Measurements from ENCODE around the gene BCKDHB.

Gene BCKDHB

DNA sequence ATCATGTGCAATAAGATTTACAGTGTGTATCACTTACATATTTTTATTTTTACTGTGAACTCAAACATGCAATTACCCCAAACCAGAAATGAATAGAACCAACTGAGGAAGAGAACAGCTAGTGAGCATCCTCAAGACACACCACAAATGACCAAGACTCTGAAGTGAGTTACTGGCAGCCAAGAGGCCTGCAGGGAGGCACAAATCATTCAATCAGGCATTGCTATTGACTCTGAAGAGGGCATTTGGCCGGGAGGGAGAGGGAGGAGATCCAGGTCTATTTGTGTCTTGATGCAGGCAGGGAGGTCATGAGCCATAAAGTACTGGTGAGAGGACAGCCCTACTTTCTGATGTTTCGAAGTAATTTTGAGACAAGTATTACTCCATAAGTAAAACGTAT, 257.7 kb downstream of the BCKDHB start:
- in situ Hi-C loops (cut with MboI; ENCODE audit: low sequenced_read_pairs): no loop called here

- in situ Hi-C loops (cut with MboI; ENCODE audit: low sequenced_read_pairs): no loop called here
These were observed 259.6 kb downstream of the BCKDHB start for GRCh38 chr6:80366051-80366450.

DNA sequence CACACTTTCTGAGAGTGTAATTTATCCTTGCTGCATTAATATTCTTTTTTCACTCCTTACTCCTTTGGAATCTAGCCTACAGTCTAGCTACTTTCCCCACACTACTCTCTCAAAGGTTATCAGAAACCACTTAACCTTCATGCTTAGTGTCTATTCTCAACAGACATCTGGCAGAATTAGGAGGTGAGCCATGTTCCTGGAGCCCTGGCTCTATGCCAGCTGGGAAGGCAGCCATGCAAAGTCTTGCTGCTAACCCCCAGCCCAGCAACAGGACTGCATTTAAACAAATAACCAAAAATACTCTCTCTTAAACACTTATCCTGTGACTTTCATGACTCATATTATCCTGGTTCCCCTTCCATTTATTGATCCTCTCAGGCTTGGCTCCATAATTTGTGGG, 260.2 kb downstream of the BCKDHB start:
- in situ Hi-C loops (cut with MboI; ENCODE audit: low sequenced_read_pairs): no loop called here

GRCh38 chr6:80376411-80376810, 269.9 kb downstream of the BCKDHB start:
- in situ Hi-C loops (cut with MboI; ENCODE audit: low sequenced_read_pairs): no loop called here

GRCh38 chr6:80380566-80380965, 274.1 kb downstream of the BCKDHB start:
- in situ Hi-C loops (cut with MboI; ENCODE audit: low sequenced_read_pairs): no loop called here

DNA sequence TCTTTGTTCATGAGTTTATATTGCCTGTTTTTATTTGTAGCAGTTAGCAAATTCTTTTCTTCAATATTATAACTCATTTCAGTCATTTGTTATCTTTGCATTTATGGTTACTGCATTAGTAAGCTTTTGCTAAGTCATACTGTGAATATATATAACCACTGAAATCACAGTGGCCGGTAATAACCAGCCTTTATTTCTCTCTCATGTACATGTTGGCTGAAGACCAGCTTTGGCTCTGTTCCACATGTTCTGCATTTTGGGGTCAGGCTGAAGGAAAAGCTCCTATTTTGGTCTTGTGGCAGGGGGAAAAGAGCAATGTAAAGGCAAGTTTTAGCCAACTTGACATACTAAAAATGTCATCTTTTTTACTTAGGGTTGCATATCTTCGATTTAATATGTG, 276.3 kb downstream of the BCKDHB start:
- in situ Hi-C loops (cut with MboI; ENCODE audit: low sequenced_read_pairs): no loop called here

DNA sequence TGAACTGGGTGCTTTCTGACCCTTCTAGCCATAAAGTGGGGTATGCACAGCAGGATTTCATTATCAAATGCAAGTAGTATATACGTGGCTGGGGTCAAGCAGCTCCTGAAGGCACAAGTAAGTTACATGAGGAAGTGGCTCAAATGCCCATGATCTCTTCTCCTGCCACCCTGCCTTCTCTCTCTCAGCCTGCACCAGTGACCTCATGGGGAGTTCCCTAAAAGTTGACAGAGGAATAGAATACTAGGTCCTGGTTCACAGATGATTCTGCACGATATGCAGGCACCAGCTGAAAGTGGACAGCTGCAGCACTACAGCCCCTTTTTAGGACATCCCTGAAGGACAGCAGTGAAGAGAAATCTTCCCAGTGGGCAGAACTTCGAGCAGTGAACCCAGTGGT, 282.0 kb downstream of the BCKDHB start:
- in situ Hi-C loops (cut with MboI; ENCODE audit: low sequenced_read_pairs): no loop called here
